CD4-positive, alpha-beta T cell treated with Interleukin-15 for 1 hour (primary cell): ENCODE measurements around the gene SCUBE2.
"Not testable (repeated sequence)": the region's sequence is repeated elsewhere in the genome, so short reads cannot be mapped to it uniquely, and the experiment has no call there.

Experiments
- DNase-seq: peaks from one replicate; pipeline ENCODE4 v3.0.0-alpha.2; 2020

Gene SCUBE2

DNA sequence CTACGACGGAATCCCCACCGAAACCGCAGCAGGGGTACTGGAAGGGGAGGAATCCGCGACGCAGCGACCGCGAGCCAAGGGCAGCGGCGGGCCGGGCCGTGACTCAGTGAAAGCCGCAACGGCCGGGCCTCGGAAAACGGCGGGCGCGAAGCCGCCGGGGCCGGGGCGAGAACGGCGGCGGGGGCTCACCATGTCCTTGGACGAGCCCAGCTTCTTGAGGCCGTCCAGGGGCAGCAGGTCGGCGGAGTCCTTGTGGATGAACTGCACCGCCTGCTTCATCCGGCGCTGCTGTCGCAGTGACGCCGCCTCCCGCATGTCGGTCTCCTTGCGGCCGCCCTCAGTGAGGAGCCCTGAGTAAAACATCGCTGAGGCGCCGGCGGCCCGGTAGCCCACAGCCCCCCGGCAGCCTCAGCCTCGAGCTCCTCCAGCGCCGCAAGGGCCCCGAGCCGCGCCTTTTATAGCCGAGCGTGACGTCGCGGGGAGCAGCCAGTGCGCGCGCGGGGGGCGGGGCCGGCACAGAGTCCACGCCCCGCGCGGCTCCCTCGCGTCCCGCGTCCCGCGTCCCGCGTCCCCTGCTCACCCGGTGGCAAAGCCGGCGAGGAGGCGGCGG lies 87.7 kb downstream of the SCUBE2 start, which contains the start of gene NRIP3:
Gene NRIP3, minus strand, starts transcription at position 429 of the 610 bp plus-strand sequence. Its CDS starts 66 bp downstream, at position 363.
- peak; percentile 84 for DNase-seq

DNA sequence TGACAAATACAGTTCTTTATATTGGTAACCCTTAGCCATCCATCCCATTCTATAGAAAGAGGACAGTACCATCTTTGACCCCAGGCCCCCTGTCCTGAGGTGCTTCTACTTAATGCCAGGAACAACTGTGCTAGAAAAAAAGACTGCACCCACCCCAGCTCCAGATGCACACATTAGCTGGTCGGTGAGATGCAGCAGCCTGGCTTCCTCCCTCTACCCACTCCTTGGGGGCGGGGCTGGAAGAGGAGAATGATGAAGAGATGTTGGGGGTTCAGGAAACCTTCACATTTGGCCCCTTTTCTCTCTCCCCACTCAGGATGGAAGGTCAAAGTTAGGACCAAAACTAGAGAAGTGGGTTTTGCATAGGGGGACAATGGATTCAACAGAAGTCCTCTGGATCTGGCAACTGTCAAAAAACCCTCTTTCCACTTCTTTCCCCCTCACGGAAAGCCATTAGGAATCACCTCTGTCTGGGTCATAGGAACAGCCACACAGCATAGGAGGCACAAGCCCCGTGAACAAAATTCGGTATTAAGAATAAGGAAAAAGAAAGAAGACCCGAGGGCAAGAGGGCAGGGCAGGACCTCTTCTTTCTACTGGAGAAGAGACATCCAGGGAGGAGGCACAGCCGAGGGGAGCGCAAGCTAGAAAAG lies 88.4 kb downstream of the SCUBE2 start:
- DNase-seq, result no peak

DNA sequence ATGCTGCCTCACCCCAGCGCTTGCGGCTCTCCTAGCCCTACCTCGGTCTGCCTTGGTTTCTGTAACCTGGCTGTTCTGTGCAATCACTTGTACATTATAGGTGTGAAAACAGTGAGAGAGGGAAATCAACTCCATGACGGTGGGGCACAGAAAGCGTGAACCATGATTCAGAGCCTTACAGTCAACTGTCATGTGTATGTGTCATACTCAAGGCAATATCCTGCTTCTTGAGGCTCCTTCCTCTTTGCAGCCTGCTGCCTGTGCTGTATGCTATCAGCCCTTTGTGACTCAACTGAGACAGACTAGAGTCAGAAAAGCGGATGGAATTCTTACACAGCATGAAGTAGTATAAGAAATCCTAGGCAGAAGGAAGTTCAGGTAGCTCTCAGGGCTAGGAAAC lies 89.7 kb downstream of the SCUBE2 start:
- DNase-seq, result peak; percentile 65

DNA sequence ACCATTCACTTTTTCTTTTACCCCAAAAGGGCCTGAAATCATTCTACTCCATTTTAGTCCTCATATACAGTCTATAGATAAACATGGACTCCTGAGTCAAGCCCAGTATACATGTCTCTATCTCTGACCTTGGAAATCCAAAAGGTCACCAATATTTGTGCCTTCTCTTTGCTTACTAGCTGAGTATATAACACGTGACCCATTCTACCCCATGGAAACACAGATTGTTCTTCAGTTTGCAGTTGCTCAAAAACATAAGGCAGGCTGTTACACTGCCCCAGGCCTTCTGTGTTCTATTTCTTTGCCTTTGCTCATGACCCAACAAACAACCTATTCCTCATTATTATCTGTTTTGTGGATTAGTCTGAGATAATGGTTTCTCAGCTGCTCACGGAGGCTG lies 93.4 kb downstream of the SCUBE2 start:
- DNase-seq, result no peak

DNA sequence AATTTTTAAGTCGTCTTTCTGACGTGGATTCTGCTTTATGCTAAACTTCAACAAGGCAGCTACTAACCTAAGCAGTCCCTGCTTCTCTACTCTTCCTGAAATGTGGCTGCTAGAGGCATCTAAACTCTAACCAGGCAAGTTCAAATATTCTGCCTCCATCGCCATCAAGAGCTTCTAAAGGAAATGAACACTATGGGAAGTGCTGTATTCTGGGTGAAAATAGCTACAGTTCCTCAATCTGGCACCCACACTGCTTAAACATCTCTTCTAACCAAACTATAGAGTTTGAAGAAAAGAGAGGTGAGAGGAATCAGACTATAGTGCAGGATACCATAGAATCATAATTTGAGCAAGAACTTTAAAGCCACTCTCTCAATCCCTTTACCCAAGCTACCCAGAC lies 93.9 kb downstream of the SCUBE2 start:
- DNase-seq, result no peak

DNA sequence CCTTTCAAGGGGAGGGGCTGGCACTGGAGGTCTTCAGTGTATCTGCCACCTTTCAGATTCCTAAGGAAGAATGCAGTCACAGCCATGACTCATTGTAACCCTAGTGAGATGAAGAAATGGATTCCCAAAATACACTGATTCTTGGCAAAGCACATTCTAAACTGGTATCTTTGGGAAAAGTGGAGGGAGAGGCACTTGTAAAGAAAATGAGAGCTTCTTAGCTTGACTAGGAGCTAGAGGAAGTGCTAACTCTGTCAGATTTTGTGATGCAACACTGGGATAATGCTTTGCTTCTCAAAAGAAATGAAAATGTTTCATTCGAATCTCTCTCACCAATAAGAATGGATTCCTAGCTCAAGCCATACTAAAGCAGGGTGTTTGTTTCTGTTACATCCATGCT lies 101.9 kb downstream of the SCUBE2 start:
- no peak for DNase-seq

DNA sequence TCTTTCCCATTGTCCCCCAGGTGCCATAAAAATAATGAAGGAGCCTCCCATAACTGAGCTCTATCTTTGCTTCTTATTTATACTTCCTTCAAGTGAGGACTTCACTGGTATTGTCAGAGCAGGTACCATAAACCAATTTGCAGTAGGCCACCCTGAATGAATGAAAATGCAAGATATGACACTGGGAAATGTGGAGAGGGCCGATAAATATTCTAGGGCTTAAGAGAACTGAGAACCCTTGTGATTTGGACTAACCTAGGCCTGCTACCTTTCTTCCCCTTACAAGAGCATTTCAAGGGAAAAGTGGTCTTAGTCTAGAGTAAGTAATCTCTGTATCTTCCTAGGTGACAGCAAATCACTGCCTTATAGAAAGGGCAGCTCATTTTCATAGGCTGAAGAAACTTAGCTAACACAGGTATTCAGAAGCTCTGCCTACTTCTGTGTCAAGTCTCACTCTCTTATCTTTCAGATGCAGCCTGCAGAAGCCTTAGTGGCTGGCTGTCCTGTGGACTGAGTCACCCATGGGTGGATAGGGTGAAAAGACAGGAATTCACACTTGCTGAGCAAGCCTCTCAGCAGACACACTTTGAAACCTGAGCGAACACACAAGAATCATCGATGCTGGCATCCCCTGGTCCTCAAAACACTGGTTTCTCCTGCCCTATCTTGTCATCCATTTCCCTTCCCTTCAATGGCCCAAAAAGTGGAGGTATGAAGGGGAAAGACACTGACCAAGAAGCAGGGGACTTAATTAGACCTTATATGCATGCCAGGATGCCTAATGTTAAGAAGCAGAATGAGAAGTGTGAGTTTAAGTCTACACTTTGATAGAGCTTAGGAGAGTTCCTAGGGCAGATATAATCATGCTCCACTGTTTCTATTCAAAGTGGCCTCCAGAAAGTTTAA lies 102.8 kb downstream of the SCUBE2 start:
- DNase-seq, result no peak

DNA sequence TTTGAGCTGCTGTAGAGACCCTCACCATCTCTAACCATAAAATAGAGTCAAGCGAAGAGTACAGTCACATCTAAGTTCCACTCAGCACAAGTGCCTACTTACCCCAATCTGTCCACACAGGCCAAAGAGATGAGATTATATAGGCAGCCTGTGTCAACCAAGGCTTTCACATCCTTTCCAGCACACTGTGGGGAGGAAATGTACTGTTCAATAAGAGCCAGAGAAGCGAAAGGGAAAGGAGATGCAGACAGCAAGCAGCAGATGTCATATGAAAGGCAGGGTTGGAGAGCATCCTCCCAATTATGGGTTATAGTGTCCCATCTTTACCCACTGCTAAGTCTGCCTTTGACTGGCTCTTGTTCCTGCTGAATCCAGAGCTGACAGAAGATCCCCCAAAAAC lies 104.0 kb downstream of the SCUBE2 start:
- no peak for DNase-seq

DNA sequence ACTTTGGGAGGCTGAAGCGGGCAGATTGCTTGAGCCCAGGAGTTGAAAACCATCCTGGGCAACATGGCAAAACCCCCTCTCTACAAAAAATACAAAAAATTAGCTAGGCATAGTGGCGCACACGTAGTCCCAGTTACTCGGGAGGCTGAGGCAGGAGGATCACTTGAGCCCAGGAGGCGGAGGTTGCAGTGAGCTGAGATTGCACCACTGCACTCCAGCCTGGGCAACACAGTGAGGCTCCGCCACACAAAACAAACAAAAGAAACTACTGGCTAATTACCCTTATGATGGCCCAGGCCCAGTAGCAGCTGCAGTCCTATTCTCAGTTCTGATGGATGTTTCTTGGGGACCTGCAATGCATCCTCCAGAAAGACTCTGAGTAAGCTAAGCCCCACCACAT lies 104.6 kb downstream of the SCUBE2 start:
- DNase-seq, result not testable (repeated sequence)

DNA sequence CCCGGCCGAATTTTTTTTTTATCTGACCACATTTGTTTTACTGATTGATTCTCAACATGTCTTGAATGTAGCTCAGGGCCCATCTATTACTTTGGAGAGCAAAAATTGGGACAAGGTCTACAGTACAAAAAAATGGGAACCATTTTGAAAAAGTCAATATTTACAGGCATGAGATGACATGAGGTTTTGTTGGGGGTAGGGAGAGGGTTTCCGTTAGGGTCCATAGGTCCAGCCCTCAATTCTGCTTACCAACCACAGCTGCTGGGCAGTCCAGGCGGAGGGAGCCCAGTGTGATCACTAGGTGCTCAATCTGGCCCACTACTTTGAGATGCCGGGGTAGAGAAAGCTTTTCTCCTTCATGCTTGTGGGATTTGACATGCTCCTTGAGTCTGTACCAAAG lies 105.9 kb downstream of the SCUBE2 start:
- DNase-seq, result no peak

DNA sequence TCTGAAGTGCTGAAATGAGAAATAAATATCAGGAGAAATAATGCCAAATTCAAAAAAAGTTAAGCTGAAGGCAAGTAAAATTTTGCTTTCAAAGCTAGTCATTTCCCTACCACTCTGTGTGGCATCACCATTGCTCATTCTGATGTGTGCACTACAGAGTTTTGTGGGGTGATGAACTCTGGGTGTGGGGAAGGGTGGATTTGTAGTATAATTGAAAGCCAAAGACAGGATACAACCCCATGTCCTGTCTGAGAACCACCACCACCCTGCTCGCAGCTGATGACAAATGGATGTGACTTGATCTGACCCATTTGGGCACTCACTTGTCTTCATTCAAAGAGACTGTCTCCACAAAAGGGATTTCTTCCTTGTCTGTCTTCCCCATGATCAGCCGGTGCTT lies 107.8 kb downstream of the SCUBE2 start:
- no peak for DNase-seq

DNA sequence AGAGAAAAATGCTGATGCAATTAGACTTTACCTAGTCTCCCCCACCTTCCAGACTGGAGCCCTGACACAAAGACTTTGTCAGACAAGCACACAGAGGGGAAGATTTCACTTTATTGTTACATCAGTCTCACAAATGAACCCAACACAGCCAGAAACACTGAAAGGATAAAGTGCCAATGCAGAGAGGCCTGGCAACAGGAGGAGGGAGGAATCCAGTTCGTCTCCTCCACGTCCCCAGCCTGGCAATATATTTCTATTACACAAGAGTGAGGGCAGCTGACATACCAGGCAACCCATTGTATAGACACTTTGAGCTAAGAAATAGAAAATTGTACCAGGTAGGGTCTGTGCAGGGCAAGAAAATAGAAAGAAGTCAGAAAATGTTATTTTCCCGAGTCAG lies 110.9 kb downstream of the SCUBE2 start:
- no peak for DNase-seq

DNA sequence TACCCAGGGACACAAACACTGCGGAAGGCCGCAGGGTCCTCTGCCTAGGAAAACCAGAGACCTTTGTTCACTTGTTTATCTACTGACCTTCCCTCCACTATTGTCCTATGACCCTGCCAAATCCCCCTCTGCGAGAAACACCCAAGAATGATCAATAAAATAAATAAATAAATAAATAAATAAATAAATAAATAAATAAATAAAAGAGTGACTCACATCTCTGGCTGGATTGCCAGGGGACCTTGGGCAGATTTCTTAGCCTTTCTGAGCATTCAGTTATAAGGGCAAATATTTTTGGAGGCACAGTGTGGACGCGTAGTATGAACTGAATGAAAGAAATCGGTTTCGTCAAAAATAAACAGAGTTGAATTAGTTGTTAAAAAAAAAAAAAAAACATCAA lies 112.0 kb downstream of the SCUBE2 start:
- not testable (repeated sequence) for DNase-seq

DNA sequence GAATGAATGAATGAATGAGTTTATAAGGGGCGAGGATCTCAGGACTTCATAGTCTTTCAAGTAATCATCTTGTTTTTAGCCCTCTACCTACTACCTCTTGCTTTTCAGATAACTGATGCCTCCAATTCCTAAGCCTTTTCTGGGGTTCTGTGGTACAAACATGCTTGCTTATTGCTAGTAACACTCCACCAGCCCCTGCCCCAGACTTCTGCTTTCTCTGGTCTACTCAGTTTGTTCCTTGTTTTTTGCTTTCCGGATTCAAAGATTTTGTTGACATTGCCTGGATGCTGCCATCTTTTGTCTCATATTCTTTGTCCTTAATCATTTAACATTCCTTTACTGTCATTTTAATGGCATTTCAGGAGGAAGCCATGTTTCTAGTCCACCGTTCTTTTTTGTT lies 118.3 kb downstream of the SCUBE2 start:
- DNase-seq, result no peak

DNA sequence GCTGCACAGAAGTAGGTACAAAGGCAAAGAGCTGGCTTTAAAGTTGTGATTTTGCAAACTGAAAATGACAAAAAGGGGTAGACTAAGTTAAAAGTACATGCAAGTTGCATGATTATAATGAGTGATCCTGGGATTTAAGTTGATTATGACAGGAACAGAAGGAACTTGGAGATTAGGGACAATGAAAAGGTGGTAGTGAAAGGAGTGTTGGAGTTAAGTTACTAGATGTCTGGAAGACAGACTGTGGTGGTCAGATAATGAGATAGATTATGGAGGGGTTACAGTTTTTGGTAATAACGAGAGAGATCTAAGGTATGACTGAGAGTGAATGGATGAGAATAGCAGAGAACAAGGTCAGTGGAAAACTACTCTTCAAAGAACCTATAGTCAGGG lies 119.5 kb downstream of the SCUBE2 start:
- no peak for DNase-seq

DNA sequence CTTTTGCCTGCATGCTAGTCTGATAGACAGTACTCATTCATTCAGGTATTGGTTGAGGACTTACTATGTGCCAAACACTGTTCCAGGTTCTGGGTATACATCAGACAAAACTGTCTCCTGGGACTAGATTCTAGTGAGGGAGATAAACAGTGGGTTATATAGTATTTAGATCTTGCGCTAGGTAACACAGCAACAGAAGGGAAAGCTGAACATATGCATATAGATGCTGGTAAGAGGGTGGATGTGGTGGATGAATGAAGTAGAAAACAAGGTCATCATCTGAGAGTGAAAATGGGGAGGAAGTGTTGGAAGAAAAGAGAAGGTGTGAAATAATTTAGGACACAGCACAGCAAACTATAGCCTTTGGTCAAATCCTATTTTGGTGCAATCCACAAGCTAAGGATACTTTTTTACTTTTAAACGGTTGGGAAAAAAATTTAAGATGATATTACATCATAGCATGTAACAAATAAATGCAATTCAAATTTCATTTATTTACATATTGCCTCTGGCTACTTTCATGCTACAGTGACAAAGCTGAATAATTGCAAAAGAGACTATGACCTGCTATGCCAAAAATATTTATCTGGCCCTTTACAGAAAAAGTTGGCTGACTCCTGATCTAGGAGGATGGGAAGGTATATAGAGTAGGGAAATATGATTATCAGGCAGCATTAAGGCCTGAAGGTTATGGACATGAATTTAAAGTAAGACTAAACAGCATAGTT lies 120.0 kb downstream of the SCUBE2 start:
- no peak for DNase-seq
